Breast epithelium (tissue), 4 donors: ENCODE measurements around the gene KCNIP4. TPM values are rescaled to one million over a fixed set of nuclear protein-coding genes. Genes with fewer than 3 reads are reported as not detected.

Experiments
- DNase-seq, 2 donors: peaks; one replicate each; pipeline ENCODE4 v3.0.0-alpha.2; 2019; ENCODE audit warnings: low spot score in 2 of 2
- H3K27ac ChIP-seq, 2 donors: fragments of 200-600 bp; sonication (generic) in 1 of 2; one replicate each; pipeline ENCODE4 v1.5.1; 2016 to 2019; ENCODE audit warnings: mild to moderate bottlenecking in 1 of 2
- H3K27me3 ChIP-seq, 2 donors: fragments of 200-600 bp; sonication (generic) in 1 of 2; one replicate each; pipeline versions ENCODE4 v1.5.1 to v1.6.0; 2017 to 2019; ENCODE audit warnings: control low read depth in 1 of 2, mild to moderate bottlenecking in 1 of 2
- H3K36me3 ChIP-seq: fragments of 200-600 bp; one replicate; pipeline ENCODE4 v1.5.1; 2019
- H3K4me1 ChIP-seq, 2 donors: fragments of 200-600 bp; sonication (generic); one replicate each; pipeline ENCODE4 v1.5.1; 2016 to 2019; ENCODE audit warnings: control low read depth in 1 of 2
- H3K4me3 ChIP-seq, 3 donors: fragments of 200-600 bp; sonication (generic); 1 replicate in 2 of 3; 2 replicates in 1 of 3; pipeline ENCODE4 v1.5.1; 2016 to 2019; ENCODE audit warnings: mild to moderate bottlenecking in 3 of 3, moderate library complexity in 2 of 3
- H3K9me3 ChIP-seq, 2 donors: fragments of 200-600 bp; sonication (generic) in 1 of 2; one replicate each; pipeline ENCODE4 v1.5.1; 2016 to 2019; ENCODE audit warnings: control low read depth in 1 of 2
- CTCF ChIP-seq, 3 donors: fragments of 450-650 bp; IDR thresholded peaks; one replicate each; pipeline ENCODE4 v1.5.1; 2016 to 2017; ENCODE audit warnings: antibody characterized with exemption in 3 of 3, mild to moderate bottlenecking in 3 of 3, moderate library complexity in 3 of 3
- POLR2A ChIP-seq: fragments of 450-650 bp; IDR thresholded peaks from one replicate; pipeline ENCODE4 v1.6.1; 2016; ENCODE audit warnings: antibody characterized with exemption, mild to moderate bottlenecking, moderate library complexity
- POLR2AphosphoS5 ChIP-seq, 3 donors: sonication (generic); formaldehyde crosslinking; IDR thresholded peaks; one replicate each; pipeline ENCODE4 v1.6.1; 2017; ENCODE audit warnings: antibody characterized with exemption in 3 of 3
- intact Hi-C: fragments of 100-400 bp; cut with DNase I; formaldehyde crosslinking; loops from one replicate; pipeline ENCODE4 v1.15.1; 2023; ENCODE audit warnings: low total_unique reads
- total RNA-seq, 3 donors: library from RNA; depleted of rRNA; stranded (reverse); fragments of >200 nt; gene quantifications; one replicate each; pipeline ENCODE4 v1.1.0, GENCODE V29; 2016

KCNIP4 gene
- total RNA-seq, 3 donors from 2014 or later, result 0.44 to 0.66 TPM; not detected in 1

- no peaks in the 10 kb centered on the region for H3K4me1 ChIP-seq
- no peaks in the 10 kb centered on the region for H3K36me3 ChIP-seq
- no peak overlapping the region for H3K4me3 ChIP-seq
- H3K9me3 ChIP-seq, result no peaks in the 10 kb centered on the region
- DNase-seq, result no peak
- intact Hi-C loops, result no loop called here
- no peak for TF ChIP-seq POLR2AphosphoS5 (IDR thresholded peaks at IDR 0.05)
- no peak for TF ChIP-seq POLR2A
- TF ChIP-seq CTCF (IDR thresholded peaks at IDR 0.05), result no peak
- H3K27ac ChIP-seq, result no peak overlapping the region
- H3K27me3 ChIP-seq, result no peaks in the 10 kb centered on the region
These were observed 122.5 kb downstream of the KCNIP4 start for GRCh38 chr4:21826071-21826470.

GRCh38 chr4:21819086-21819485, 129.5 kb downstream of the KCNIP4 start:
- intact Hi-C loops, result no loop called here

GRCh38 chr4:21815651-21816377, 132.8 kb downstream of the KCNIP4 start:
- intact Hi-C loops, result no loop called here
- no peak for TF ChIP-seq CTCF (IDR thresholded peaks at IDR 0.05)
- no peak for TF ChIP-seq POLR2AphosphoS5 (IDR thresholded peaks at IDR 0.05)
- no peak for TF ChIP-seq POLR2A
- Histone ChIP-seq H3K36me3 (no peaks in the 10 kb centered on the region), H3K9me3 (peaks cover 5 to 18% of the 10 kb centered on the region in 2 donors), H3K27me3 (no peaks in the 10 kb centered on the region), H3K27ac (no peak overlapping the region), H3K4me3 (no peak overlapping the region), H3K4me1 (no peaks in the 10 kb centered on the region)
- DNase-seq, result no peak

More at GRCh38 chr4:21819086-21819485, 129.5 kb downstream of the KCNIP4 start:
- TF ChIP-seq POLR2A (no peak), POLR2AphosphoS5 (IDR thresholded peaks at IDR 0.05) (no peak), CTCF (IDR thresholded peaks at IDR 0.05) (no peak)
- DNase-seq, result no peak
- H3K4me3 ChIP-seq, result no peak overlapping the region
- H3K4me1 ChIP-seq, result no peaks in the 10 kb centered on the region
- H3K36me3 ChIP-seq, result no peaks in the 10 kb centered on the region
- H3K9me3 ChIP-seq, result peaks cover 5 to 18% of the 10 kb centered on the region in 2 donors
- H3K27me3 ChIP-seq, result no peaks in the 10 kb centered on the region
- H3K27ac ChIP-seq, result no peak overlapping the region

- Histone ChIP-seq H3K4me1 (no peaks in the 10 kb centered on the region), H3K36me3 (no peaks in the 10 kb centered on the region), H3K4me3 (no peak overlapping the region), H3K27ac (no peak overlapping the region), H3K9me3 (peaks cover 0 to under 1% of the 10 kb centered on the region in 2 donors), H3K27me3 (no peaks in the 10 kb centered on the region)
- intact Hi-C loops, result no loop called here
- TF ChIP-seq CTCF (IDR thresholded peaks at IDR 0.05), result no peak
- TF ChIP-seq POLR2A, result no peak
- no peak for TF ChIP-seq POLR2AphosphoS5 (IDR thresholded peaks at IDR 0.05)
- DNase-seq, result no peak
These were observed 137.0 kb downstream of the KCNIP4 start for GRCh38 chr4:21811565-21811964.

GRCh38 chr4:21806991-21807390, 141.6 kb downstream of the KCNIP4 start:
- DNase-seq, result no peak
- intact Hi-C loops, result no loop called here
- no peaks in the 10 kb centered on the region for H3K27me3 ChIP-seq
- TF ChIP-seq POLR2A, result no peak
- H3K4me3 ChIP-seq, result no peak overlapping the region
- H3K27ac ChIP-seq, result no peak overlapping the region
- no peaks in the 10 kb centered on the region for H3K36me3 ChIP-seq
- H3K4me1 ChIP-seq, result no peaks in the 10 kb centered on the region
- H3K9me3 ChIP-seq, result no peaks in the 10 kb centered on the region
